NCI-H1105 treated with DMSO at 0.1 percent for 48 hours (cell line): Measurements from ENCODE around the gene JMJD8.
A peak's percentile ranks its signal among the peaks of the same experiment; 100 is the strongest.

Experiments used
- DNase-seq: peaks from one replicate; lab custom pipeline; 2025; lab: John Stamatoyannopoulos, UW

JMJD8 gene

GRCh38 chr16:676913-677312 lies 7.2 kb downstream of the JMJD8 start:
- peak; percentile 88 for DNase-seq

- no peak for DNase-seq
These were observed 7.6 kb downstream of the JMJD8 start for GRCh38 chr16:676565-676902.

GRCh38 chr16:675884-676564 lies 8.1 kb downstream of the JMJD8 start:
- DNase-seq = no peak

- DNase-seq = no peak
These were observed 8.9 kb downstream of the JMJD8 start, which contains the start of gene RHBDL1 for GRCh38 chr16:674968-675883. Gene RHBDL1, plus strand, starts transcription at chr16:675671. Its CDS starts 120 bp downstream, at chr16:675791.

- no peak for DNase-seq
These were observed 9.8 kb downstream of the JMJD8 start for GRCh38 chr16:674214-674881.

GRCh38 chr16:673399-673991 lies 10.6 kb downstream of the JMJD8 start:
- no peak for DNase-seq

GRCh38 chr16:672851-673250 lies 11.3 kb downstream of the JMJD8 start:
- DNase-seq = no peak

GRCh38 chr16:672371-672770 lies 11.8 kb downstream of the JMJD8 start:
- DNase-seq = no peak

- DNase-seq = no peak
These were observed 12.6 kb downstream of the JMJD8 start for GRCh38 chr16:671353-672131.

- no peak for DNase-seq
These were observed 13.4 kb downstream of the JMJD8 start for GRCh38 chr16:670485-671352.

GRCh38 chr16:669666-670065 lies 14.5 kb downstream of the JMJD8 start:
- DNase-seq = no peak

GRCh38 chr16:668519-669171 lies 15.5 kb downstream of the JMJD8 start:
- DNase-seq = no peak

- peak; percentile 61 for DNase-seq
These were observed 16.2 kb downstream of the JMJD8 start, which contains the start of gene RHOT2 for GRCh38 chr16:667780-668518. Gene RHOT2, plus strand, starts transcription at chr16:668132. Its CDS starts 68 bp downstream, at chr16:668200.

GRCh38 chr16:667113-667779 lies 16.9 kb downstream of the JMJD8 start:
- no peak for DNase-seq

- DNase-seq = no peak
These were observed 17.6 kb downstream of the JMJD8 start for GRCh38 chr16:666572-666971.

- no peak for DNase-seq
These were observed 21.5 kb downstream of the JMJD8 start for GRCh38 chr16:662597-662996.

- DNase-seq = no peak
These were observed 22.0 kb downstream of the JMJD8 start for GRCh38 chr16:662095-662494.

- DNase-seq = no peak
These were observed 22.8 kb downstream of the JMJD8 start for GRCh38 chr16:661184-661821.
